NAMALWA (cell line): ENCODE results near the gene MAGT1.
A peak's percentile ranks its signal among the peaks of the same experiment; 100 is the strongest.
"Not testable (repeated sequence)": the region's sequence is repeated elsewhere in the genome, so short reads cannot be mapped to it uniquely, and the experiment has no call there.

ENCODE experiments used
- DNase-seq: peaks from one replicate; pipeline ENCODE4 v3.0.0-alpha.2; 2015; ENCODE audit warnings: low spot score

MAGT1 gene

GRCh38 chrX:77831544-77831943, 63.7 kb downstream of the MAGT1 start:
- DNase-seq, result not testable (repeated sequence)

GRCh38 chrX:77821989-77822388, 73.2 kb downstream of the MAGT1 start:
- DNase-seq, result not testable (repeated sequence)

- no peak for DNase-seq
These were observed 75.0 kb downstream of the MAGT1 start for GRCh38 chrX:77820091-77820727.

GRCh38 chrX:77814210-77814609, 81.0 kb downstream of the MAGT1 start:
- DNase-seq, result no peak

- DNase-seq, result no peak
These were observed 93.0 kb downstream of the MAGT1 start for GRCh38 chrX:77802201-77802600.

GRCh38 chrX:77795124-77795523, 100.1 kb downstream of the MAGT1 start:
- DNase-seq, result no peak

GRCh38 chrX:77793946-77794345, 101.3 kb downstream of the MAGT1 start:
- no peak for DNase-seq

- DNase-seq, result peak; percentile 39
These were observed 107.2 kb downstream of the MAGT1 start for GRCh38 chrX:77788050-77788449.

- DNase-seq, result no peak
These were observed 108.9 kb downstream of the MAGT1 start for GRCh38 chrX:77786365-77786680.

GRCh38 chrX:77785486-77786364, 109.5 kb downstream of the MAGT1 start, which contains the start of gene ATRX:
Gene ATRX, minus strand, starts transcription at chrX:77786216. Its CDS starts 215 bp downstream, at chrX:77786001.
- peak; percentile 89 for DNase-seq

GRCh38 chrX:77779695-77780094, 115.5 kb downstream of the MAGT1 start:
- DNase-seq, result no peak

GRCh38 chrX:77776659-77777058, 118.6 kb downstream of the MAGT1 start:
- DNase-seq, result no peak
